IPS-18a (cell line): ENCODE measurements around the gene BABAM2.
"Not testable (repeated sequence)": the region's sequence is repeated elsewhere in the genome, so short reads cannot be mapped to it uniquely, and the experiment has no call there.

Experiments
- H3K27ac ChIP-seq: one replicate; pipeline ENCODE4 v1.5.1; 2013; ENCODE audit warnings: low read length
- H3K27me3 ChIP-seq: one replicate; pipeline ENCODE4 v1.6.1; 2013; ENCODE audit warnings: mild to moderate bottlenecking, low read length; ENCODE audit not compliant: control insufficient read depth, insufficient read depth
- H3K36me3 ChIP-seq: one replicate; pipeline ENCODE4 v1.6.1; 2013; ENCODE audit warnings: low read depth, low read length; ENCODE audit not compliant: control insufficient read depth
- H3K4me1 ChIP-seq: one replicate; pipeline ENCODE4 v1.6.1; 2013; ENCODE audit warnings: low read depth, low read length; ENCODE audit not compliant: control insufficient read depth
- H3K4me3 ChIP-seq: one replicate; pipeline ENCODE4 v1.5.1; 2013; ENCODE audit warnings: low read length
- H3K9ac ChIP-seq: one replicate; pipeline ENCODE4 v1.6.1; 2013; ENCODE audit warnings: mild to moderate bottlenecking, low read length, moderate library complexity
- H3K9me3 ChIP-seq: one replicate; pipeline ENCODE4 v1.6.1; 2013; ENCODE audit warnings: low read depth, low read length; ENCODE audit not compliant: control insufficient read depth

The BABAM2 gene

DNA sequence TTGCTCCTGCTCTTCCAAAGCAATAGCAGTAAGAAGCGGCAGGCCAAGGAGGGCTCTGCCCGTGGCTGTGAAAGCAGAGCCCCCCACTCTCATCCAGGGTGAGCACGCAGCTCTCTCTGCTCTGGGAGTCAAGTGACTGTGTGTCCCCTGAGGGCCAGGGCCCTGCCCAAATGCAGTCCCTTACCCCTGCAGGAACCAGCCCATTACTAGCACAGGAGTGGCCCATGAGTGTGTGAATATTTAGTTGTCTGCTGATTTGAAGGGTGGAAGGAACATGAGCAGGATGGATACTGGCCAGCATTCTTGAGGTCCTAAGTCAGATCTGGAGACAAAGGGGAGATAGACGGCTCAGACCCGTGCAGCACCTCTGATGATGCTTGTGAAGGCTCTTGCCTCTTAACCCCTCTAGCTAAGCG, 432.5 kb downstream of the BABAM2 start:
- Histone ChIP-seq H3K27ac (no peak overlapping the region), H3K9ac (no peak overlapping the region), H3K9me3 (no peaks in the 10 kb centered on the region), H3K27me3 (no peaks in the 10 kb centered on the region), H3K4me3 (no peak overlapping the region), H3K4me1 (peaks cover 45% of the 10 kb centered on the region), H3K36me3 (no peaks in the 10 kb centered on the region)

DNA sequence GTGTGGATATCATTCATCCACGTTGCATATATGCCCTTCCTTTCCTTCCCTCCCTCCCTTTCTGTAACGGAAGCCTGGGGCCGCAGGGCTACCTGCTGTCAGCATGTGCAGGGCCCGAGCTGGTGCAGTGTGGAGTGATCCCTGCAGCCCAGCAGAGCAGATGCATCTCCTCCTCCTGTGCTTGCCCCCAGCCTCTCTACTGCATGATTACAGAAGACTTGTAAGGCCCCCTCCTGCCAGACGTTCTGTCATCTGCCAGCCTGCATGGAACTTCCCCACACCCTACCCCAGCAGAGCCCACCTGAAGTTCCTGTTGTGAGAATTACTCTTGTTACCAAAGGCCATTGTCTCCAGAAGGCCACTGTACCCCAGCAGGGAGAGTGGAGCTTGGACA, 434.6 kb downstream of the BABAM2 start:
- H3K9ac ChIP-seq, result no peak overlapping the region
- no peak overlapping the region for H3K27ac ChIP-seq

DNA sequence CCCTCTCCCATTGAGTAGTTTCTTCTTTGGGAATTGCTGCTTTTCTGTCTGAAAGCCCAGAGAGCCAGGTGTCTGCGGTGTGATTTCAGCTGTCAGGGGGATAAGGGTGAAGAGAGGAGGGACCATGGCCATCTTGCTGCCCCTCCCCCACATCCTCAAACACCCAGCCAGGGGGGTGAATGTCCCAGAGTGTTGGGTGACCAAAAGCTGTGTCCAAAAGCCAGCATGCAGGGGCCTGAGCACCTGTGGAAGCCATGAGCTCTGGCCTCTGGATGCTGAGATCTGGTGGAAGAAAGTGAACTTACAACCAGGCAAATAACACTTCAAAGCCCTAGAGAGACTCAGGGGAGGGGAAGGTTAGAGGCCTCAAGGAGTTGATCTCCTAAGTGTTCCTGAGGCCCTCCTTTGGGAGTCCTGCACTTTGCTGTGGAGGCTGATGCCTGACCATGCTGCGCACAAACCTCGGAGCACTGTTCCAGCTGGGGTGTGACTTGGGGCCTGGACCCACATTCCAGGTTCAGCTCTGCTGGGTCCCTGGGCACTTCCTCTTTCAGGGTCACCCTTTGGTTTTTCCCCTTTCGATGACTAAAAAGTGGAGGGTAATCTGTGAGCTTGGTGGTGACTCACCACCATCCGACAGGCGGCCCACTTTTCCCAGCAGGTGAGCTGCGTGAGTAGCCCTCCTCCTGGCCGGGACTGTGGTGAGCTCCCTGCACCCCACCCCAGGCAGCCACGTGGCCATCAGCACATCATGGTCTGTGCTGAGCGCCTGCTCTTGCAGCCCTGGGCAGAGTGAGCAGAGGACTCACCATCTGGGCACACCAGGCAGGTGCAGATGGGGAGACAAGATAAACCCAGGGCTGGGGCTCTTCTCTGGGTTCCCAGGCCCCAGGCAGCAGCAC, 435.3 kb downstream of the BABAM2 start:
- H3K27ac ChIP-seq, result no peak overlapping the region
- no peak overlapping the region for H3K9ac ChIP-seq
- no peaks in the 10 kb centered on the region for H3K36me3 ChIP-seq
- peaks cover 33% of the 10 kb centered on the region for H3K4me1 ChIP-seq
- no peaks in the 10 kb centered on the region for H3K27me3 ChIP-seq
- no peak overlapping the region for H3K4me3 ChIP-seq
- no peaks in the 10 kb centered on the region for H3K9me3 ChIP-seq

More for the DNA sequence above, 434.6 kb downstream of the BABAM2 start:
- Histone ChIP-seq H3K36me3 (no peaks in the 10 kb centered on the region), H3K27me3 (no peaks in the 10 kb centered on the region), H3K9me3 (no peaks in the 10 kb centered on the region), H3K4me1 (peaks cover 33% of the 10 kb centered on the region), H3K4me3 (no peak overlapping the region)

DNA sequence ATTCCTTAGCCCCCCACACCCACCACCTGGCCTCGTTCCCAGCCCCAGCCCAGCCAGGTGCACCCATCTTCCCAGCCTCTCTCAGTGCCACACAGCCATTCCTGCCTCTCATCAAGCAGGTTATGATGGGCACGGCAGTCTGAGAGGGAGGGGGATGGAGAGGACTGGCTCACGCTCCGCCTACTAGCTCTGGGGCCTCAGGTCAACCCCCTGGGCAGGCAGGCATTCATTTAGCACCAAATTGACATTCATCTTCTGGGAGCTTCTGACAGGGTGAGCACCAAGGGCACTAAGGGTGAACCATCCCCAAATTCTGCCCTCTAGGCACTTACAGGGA, 435.9 kb downstream of the BABAM2 start:
- H3K27me3 ChIP-seq, result no peaks in the 10 kb centered on the region
- no peaks in the 10 kb centered on the region for H3K9me3 ChIP-seq
- H3K4me3 ChIP-seq, result no peak overlapping the region
- H3K36me3 ChIP-seq, result no peaks in the 10 kb centered on the region
- H3K27ac ChIP-seq, result no peak overlapping the region
- H3K9ac ChIP-seq, result no peak overlapping the region
- H3K4me1 ChIP-seq, result peaks cover 28% of the 10 kb centered on the region

- Histone ChIP-seq H3K27ac (no peak overlapping the region), H3K4me3 (no peak overlapping the region), H3K9ac (no peak overlapping the region), H3K36me3 (no peaks in the 10 kb centered on the region), H3K4me1 (peaks cover 22% of the 10 kb centered on the region), H3K27me3 (no peaks in the 10 kb centered on the region), H3K9me3 (no peaks in the 10 kb centered on the region)
These were observed 436.5 kb downstream of the BABAM2 start for GRCh38 chr2:28326881-28327505.

DNA sequence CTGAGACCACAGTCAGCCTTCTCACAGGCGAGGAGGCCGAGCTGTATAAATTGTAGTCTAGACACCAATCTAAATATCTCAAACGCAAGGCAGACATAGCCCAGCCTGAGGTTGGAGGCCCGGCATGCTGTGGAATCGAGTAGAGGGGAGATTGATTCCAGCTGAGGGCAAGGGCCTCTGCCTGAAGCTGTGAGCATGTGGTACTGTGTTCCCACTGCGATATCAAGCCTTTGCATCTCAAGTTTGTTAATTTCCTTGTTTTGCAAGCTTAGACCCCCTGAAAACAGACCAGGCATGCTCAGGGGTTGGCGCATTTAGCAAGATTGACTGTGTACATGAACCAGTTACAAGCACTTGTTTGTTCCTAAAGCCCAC, 437.0 kb downstream of the BABAM2 start:
- no peaks in the 10 kb centered on the region for H3K36me3 ChIP-seq
- no peaks in the 10 kb centered on the region for H3K9me3 ChIP-seq
- H3K4me1 ChIP-seq, result peaks cover 16% of the 10 kb centered on the region
- no peak overlapping the region for H3K9ac ChIP-seq
- no peak overlapping the region for H3K4me3 ChIP-seq
- no peaks in the 10 kb centered on the region for H3K27me3 ChIP-seq
- no peak overlapping the region for H3K27ac ChIP-seq

GRCh38 chr2:28327956-28328922, 437.7 kb downstream of the BABAM2 start:
- Histone ChIP-seq H3K9me3 (no peaks in the 10 kb centered on the region), H3K4me3 (no peak overlapping the region), H3K27me3 (no peaks in the 10 kb centered on the region), H3K27ac (no peak overlapping the region), H3K36me3 (no peaks in the 10 kb centered on the region), H3K4me1 (peaks cover 11% of the 10 kb centered on the region), H3K9ac (no peak overlapping the region)

DNA sequence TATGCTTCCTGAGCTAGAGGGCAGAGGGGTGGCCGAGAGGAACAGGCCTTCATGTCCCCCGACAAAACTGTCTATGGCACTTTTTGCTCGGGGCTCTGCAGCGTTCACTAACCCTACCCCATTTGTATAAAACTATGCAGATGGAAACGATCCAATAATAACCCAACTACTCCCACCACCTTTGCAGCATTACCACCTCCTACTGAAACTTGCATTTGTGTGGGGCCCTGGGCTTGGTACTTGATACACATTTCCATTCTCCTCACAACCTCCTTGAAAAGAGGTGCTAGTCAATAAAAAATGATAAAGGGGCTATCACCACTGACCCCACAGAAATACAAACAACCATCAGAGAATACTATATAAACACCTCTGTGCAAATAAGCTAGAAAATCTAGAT, 438.7 kb downstream of the BABAM2 start:
- no peaks in the 10 kb centered on the region for H3K27me3 ChIP-seq
- H3K4me1 ChIP-seq, result peaks cover 11% of the 10 kb centered on the region
- H3K9me3 ChIP-seq, result no peaks in the 10 kb centered on the region
- no peaks in the 10 kb centered on the region for H3K36me3 ChIP-seq
- H3K4me3 ChIP-seq, result no peak overlapping the region
- no peak overlapping the region for H3K27ac ChIP-seq
- no peak overlapping the region for H3K9ac ChIP-seq

DNA sequence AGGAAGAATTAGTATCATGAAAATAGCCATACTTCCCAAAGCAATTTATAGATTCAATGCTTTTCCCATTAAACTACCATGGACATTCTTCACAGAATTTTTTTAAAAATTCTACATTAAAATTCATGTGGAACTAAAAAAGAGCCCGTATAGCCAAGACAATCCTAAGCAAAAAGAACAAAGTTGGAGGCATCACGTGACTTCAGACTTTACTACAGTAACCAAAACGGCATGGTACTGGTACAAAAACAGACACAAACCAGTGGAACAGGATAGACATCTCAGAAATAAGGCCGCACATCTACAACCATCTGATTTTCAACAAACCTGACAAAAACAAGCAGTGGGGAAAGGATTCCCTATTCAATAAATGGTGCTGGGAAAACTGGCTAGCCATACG, 440.2 kb downstream of the BABAM2 start:
- H3K4me1 ChIP-seq, H3K27me3 ChIP-seq, H3K4me3 ChIP-seq, H3K36me3 ChIP-seq, H3K9ac ChIP-seq, H3K9me3 ChIP-seq, H3K27ac ChIP-seq: not testable (repeated sequence)

DNA sequence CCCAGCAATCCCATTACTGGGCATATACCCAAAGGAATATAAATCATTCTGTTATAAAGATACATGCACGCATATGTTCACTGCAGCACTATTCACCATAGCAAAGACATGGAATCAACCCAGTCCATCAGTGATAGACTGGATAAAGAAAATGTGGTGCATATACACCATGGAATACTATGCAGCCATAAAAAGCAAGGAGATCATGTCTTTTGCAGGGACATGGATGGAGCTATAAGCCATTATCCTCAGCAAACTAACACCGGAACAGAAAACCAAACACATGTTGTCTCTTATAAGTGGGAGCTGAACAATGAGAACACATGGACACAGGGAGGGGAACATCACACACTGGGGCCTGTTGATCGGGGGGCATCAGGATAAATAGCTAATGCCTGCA, 441.3 kb downstream of the BABAM2 start:
- H3K4me1 ChIP-seq, H3K9me3 ChIP-seq, H3K27me3 ChIP-seq, H3K9ac ChIP-seq, H3K27ac ChIP-seq, H3K4me3 ChIP-seq, H3K36me3 ChIP-seq: not testable (repeated sequence)

DNA sequence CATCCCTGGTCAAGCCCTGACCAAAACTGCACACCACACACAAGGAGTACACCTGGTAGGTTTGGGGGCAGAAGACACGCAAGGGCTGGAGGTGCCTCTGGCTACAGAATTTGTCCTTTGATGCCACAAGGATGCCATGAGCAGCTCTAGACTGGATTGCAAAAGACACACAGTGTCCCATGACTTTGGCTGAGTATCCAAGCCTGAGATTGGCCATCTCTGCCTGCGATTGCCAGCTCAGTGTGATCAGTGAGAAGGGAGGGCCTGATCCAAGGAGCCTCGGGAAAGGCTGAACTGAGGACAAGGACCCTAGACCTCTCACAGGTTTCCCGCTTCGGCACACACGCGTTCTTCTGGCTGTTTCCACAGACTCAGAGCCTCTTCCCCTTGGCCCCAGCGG, 442.2 kb downstream of the BABAM2 start:
- Histone ChIP-seq H3K9ac (no peak overlapping the region), H3K9me3 (no peaks in the 10 kb centered on the region), H3K27ac (no peak overlapping the region), H3K36me3 (no peaks in the 10 kb centered on the region), H3K27me3 (no peaks in the 10 kb centered on the region), H3K4me3 (no peak overlapping the region), H3K4me1 (no peaks in the 10 kb centered on the region)
